K562 (cell line): ENCODE data around the gene KMT2D. TPM values are rescaled to one million over a fixed set of nuclear protein-coding genes. Genes with fewer than 3 reads are reported as not detected.

Source experiments
- CHD4 ChIP-seq: fragments of 200-600 bp; sonication (generic); IDR thresholded peaks from 3 replicates; pipeline ENCODE4 v1.6.1; 2012; ENCODE audit warnings: low read depth, mild to moderate bottlenecking, mixed read lengths, low read length, inconsistent platforms; ENCODE audit not compliant: insufficient read depth, insufficient replicate concordance, poor library complexity, severe bottlenecking
- CLOCK ChIP-seq: fragments of 250-450 bp; sonication (Bioruptor Pico); IDR thresholded peaks from 2 replicates; pipeline ENCODE4 v1.4.0; 2020; ENCODE audit warnings: mild to moderate bottlenecking, moderate library complexity, borderline replicate concordance
- ELF4 ChIP-seq: fragments of 450-650 bp; formaldehyde crosslinking; IDR thresholded peaks from 2 replicates; pipeline ENCODE4 v1.4.0; 2022; ENCODE audit warnings: missing genetic modification characterization
- ETV1 ChIP-seq: fragments of 450-650 bp; conservative IDR thresholded peaks from 2 replicates; pipeline ENCODE4 v1.6.1; 2016; ENCODE audit warnings: missing genetic modification characterization, control low read depth, low read depth, missing compliant biosample characterization
- GMEB1 ChIP-seq: fragments of 250-450 bp; sonication (Bioruptor Pico); IDR thresholded peaks from 2 replicates; pipeline ENCODE4 v1.4.0; 2020; ENCODE audit warnings: mild to moderate bottlenecking
- HMG20B ChIP-seq: fragments of 250-450 bp; sonication (Bioruptor Pico); IDR thresholded peaks from 2 replicates; pipeline ENCODE4 v1.5.0; 2021; ENCODE audit warnings: mild to moderate bottlenecking
- KAT8 ChIP-seq: fragments of 450-650 bp; IDR thresholded peaks from 2 replicates; pipeline ENCODE4 v1.6.1; 2016; ENCODE audit warnings: low read depth, mild to moderate bottlenecking
- KDM1A ChIP-seq, 2 experiments: fragments of 450-650 bp; IDR thresholded peaks; 2 replicates each; pipeline ENCODE4 v1.6.1; 2016; ENCODE audit warnings: mild to moderate bottlenecking in 2 of 2
- LARP7 ChIP-seq: fragments of 450-650 bp; IDR thresholded peaks from 2 replicates; pipeline ENCODE4 v1.6.1; 2016
- MAFK ChIP-seq: IDR thresholded peaks from 2 replicates; pipeline ENCODE4 v1.6.1; 2011; ENCODE audit warnings: low read length, improper control_type of control experiment
- POLR3A ChIP-seq: IDR thresholded peaks from 2 replicates; pipeline ENCODE4 v1.6.1; 2011; ENCODE audit warnings: borderline replicate concordance, mild to moderate bottlenecking, moderate library complexity; ENCODE audit not compliant: insufficient read length, insufficient read depth; ENCODE audit errors: extremely low read depth
- SAP30 ChIP-seq: fragments of 200-600 bp; sonication (generic); IDR thresholded peaks from 2 replicates; pipeline ENCODE4 v1.6.1; 2012; ENCODE audit warnings: borderline replicate concordance, low read depth, mild to moderate bottlenecking, moderate library complexity, low read length, control low read depth, inconsistent platforms; ENCODE audit not compliant: insufficient read depth, poor library complexity, severe bottlenecking
- SUPT5H ChIP-seq: fragments of 450-650 bp; IDR thresholded peaks from 2 replicates; pipeline ENCODE4 v1.6.1; 2016
- TCF3 ChIP-seq: sonication (generic); formaldehyde crosslinking; IDR thresholded peaks from 2 replicates; pipeline ENCODE4 v1.4.0; 2020; ENCODE audit warnings: mild to moderate bottlenecking, missing genetic modification reagents
- TEAD4 ChIP-seq, 2 experiments: sonication (generic) in 1 of 2; formaldehyde crosslinking in 1 of 2; IDR thresholded peaks; 2 replicates each; pipeline versions ENCODE4 v1.6.1 to v1.8.0; 2012 to 2022; ENCODE audit warnings: borderline replicate concordance in 1 of 2, inconsistent platforms in 1 of 2, low read length in 1 of 2, mild to moderate bottlenecking in 1 of 2, missing genetic modification reagents in 1 of 2
- TOE1 ChIP-seq, 2 experiments: fragments of 450-650 bp in 1 of 2; sonication (generic) in 1 of 2; formaldehyde crosslinking in 1 of 2; IDR thresholded peaks; 2 replicates each; pipeline versions ENCODE4 v1.7.1 to v1.8.0; 2016 to 2022; ENCODE audit warnings: borderline replicate concordance in 2 of 2, mild to moderate bottlenecking in 2 of 2, antibody characterized with exemption in 1 of 2, inconsistent platforms in 1 of 2, low read depth in 1 of 2, missing genetic modification reagents in 1 of 2, moderate library complexity in 1 of 2
- ZNF3 ChIP-seq: fragments of 250-450 bp; sonication (Bioruptor Pico); IDR thresholded peaks from 2 replicates; pipeline ENCODE4 v1.5.0; 2021; ENCODE audit warnings: mild to moderate bottlenecking, moderate library complexity
- polyA plus RNA-seq, 8 experiments: library from polyadenylated mRNA; depleted of rRNA in 4 of 8; stranded (reverse) in 5 of 8; unstranded in 3 of 8; fragments of >200 nt; fragmentation: Nextera tagmentation in 2 of 8; fragmentation: Illumina TruSeq in 1 of 8; extraction: Ambion mirVana in 2 of 8; extraction: Trizol in 1 of 8; gene quantifications; 2 replicates each; pipeline versions ENCODE4 v1.2.1 to v1.2.3, GENCODE V29; 2011 to 2014; ENCODE audit warnings: inconsistent platforms in 1 of 8, missing spikeins in 1 of 8
- total RNA-seq, 7 experiments: library from RNA; depleted of rRNA in 6 of 7; stranded (reverse); fragments of >200 nt in 6 of 7; fragmentation: Illumina TruSeq in 2 of 7; extraction: Trizol in 2 of 7; gene quantifications; 2 replicates each; pipeline versions ENCODE4 v1.2.1 to v1.2.3, GENCODE V29; 2011 to 2021; ENCODE audit warnings: low replicate concordance in 1 of 7
- TF ChIP-seq, protein P1 (sequence below): fragments of 450-650 bp; IDR thresholded peaks from 2 replicates; pipeline ENCODE4 v1.6.1; 2016

Gene KMT2D
- total and polyA plus RNA-seq, 9 of the 15 experiments (the other 6 are each of a cell fraction or from before 2014, with no cell fraction given): 0.22 to 93.7 (median 13.7) TPM

GRCh38 chr12:49089821-49090773, 29.5 kb upstream of the KMT2D start (continued):
- TF ChIP-seq, protein P1, sequence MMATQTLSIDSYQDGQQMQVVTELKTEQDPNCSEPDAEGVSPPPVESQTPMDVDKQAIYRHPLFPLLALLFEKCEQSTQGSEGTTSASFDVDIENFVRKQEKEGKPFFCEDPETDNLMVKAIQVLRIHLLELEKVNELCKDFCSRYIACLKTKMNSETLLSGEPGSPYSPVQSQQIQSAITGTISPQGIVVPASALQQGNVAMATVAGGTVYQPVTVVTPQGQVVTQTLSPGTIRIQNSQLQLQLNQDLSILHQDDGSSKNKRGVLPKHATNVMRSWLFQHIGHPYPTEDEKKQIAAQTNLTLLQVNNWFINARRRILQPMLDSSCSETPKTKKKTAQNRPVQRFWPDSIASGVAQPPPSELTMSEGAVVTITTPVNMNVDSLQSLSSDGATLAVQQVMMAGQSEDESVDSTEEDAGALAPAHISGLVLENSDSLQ: no peak
- peak; percentile 94 for TF ChIP-seq TCF3 (CRISPR knock-in tag)
- no peak for TF ChIP-seq TOE1 (IDR thresholded peaks at IDR 0.05; ENCODE audit: borderline replicate concordance)
- TF ChIP-seq TOE1 (CRISPR knock-in tag; IDR thresholded peaks at IDR 0.05; ENCODE audit: borderline replicate concordance, low read depth): no peak
- TF ChIP-seq HMG20B: no peak
- TF ChIP-seq MAFK: no peak
- peak; percentile 95 to 96 for TF ChIP-seq KDM1A (IDR thresholded peaks at IDR 0.05)
- TF ChIP-seq SAP30: no peak
- TF ChIP-seq ETV1 (tag): peak; percentile 60
- TF ChIP-seq CLOCK: no peak
- TF ChIP-seq POLR3A: no peak
- TF ChIP-seq SUPT5H: no peak
- no peak for TF ChIP-seq GMEB1
- no peak for TF ChIP-seq ELF4 (CRISPR knock-in tag)
- no peak for TF ChIP-seq ZNF3 (CRISPR knock-in tag)
- TF ChIP-seq KAT8: no peak
- TF ChIP-seq TEAD4 (IDR thresholded peaks at IDR 0.05; ENCODE audit: low read length): peak; percentile 83
- no peak for TF ChIP-seq TEAD4 (CRISPR knock-in tag; IDR thresholded peaks at IDR 0.05; ENCODE audit: borderline replicate concordance)
- no peak for TF ChIP-seq LARP7
- peak; percentile 36 for TF ChIP-seq CHD4
